K562 (cell line): ENCODE results near the gene OR10G8. TPM values are rescaled to one million over a fixed set of nuclear protein-coding genes. Genes with fewer than 3 reads are reported as not detected.
A peak's percentile ranks its signal among the peaks of the same experiment; 100 is the strongest.

Experiments used
- ATAC-seq: fragments of 200-7000 bp; cut with Tn5 transposase; 3 replicates; pipeline ENCODE4 v1.9.1; 2020; ENCODE audit warnings: moderate library complexity
- BruUV-seq: library from RNA; stranded (reverse); fragments of 400-500 nt; replicated peaks from 2 replicates; lab custom pipeline; 2021; lab: Mats Ljungman, UMichigan
- CTCF ChIA-PET: fragments of 300-600 bp; formaldehyde crosslinking; extraction: SDS; loops from one replicate; lab custom pipeline; 2021; ENCODE audit warnings: low intra/inter-chr PET ratio; lab: Yijun Ruan, JAX
- POLR2A ChIA-PET: fragments of 300-600, 350-650 bp; sonication (Branson Sonifier 250); formaldehyde crosslinking; extraction: SDS; loops from one replicate; lab custom pipeline; 2021; ENCODE audit warnings: antibody characterized with exemption, inconsistent platforms; lab: Yijun Ruan, JAX
- DNase-seq, 4 experiments: peaks; one replicate each; pipeline versions ENCODE4 v3.0.0 to v3.0.0-alpha.2; 2011 to 2018; ENCODE audit warnings: low spot score in 3 of 4, mixed read lengths in 3 of 4; ENCODE audit errors: extremely low read depth in 1 of 4
- FAIRE-seq: peaks from 2 replicates; lab custom pipeline; 2011; peaks lifted over from hg19 to GRCh38; lab: Jason Lieb, UNC
- H2AFZ ChIP-seq: 2 replicates; pipeline ENCODE4 v1.6.0; 2011; ENCODE audit warnings: low read depth, low read length, control low read depth, inconsistent platforms
- H3K27ac ChIP-seq: fragments of 200-600 bp; 3 replicates; pipeline ENCODE4 v1.8.0; 2011; ENCODE audit warnings: low read depth, mild to moderate bottlenecking, control low read depth, inconsistent platforms, low read length, moderate library complexity, mixed read lengths; ENCODE audit errors: extremely low read depth
- H3K27me3 ChIP-seq, 2 experiments: fragments of 300-600 bp in 1 of 2; 2 replicates in 1 of 2; 3 replicates in 1 of 2; pipeline versions ENCODE4 v1.6.0 to v1.8.0; 2011; ENCODE audit warnings: inconsistent platforms in 2 of 2, low read length in 2 of 2, mild to moderate bottlenecking in 1 of 2, mixed read lengths in 1 of 2, moderate library complexity in 1 of 2; ENCODE audit not compliant: control insufficient read depth in 2 of 2, insufficient read depth in 2 of 2
- H3K36me3 ChIP-seq: fragments of 300-600 bp; 3 replicates; pipeline ENCODE4 v1.8.0; 2011; ENCODE audit warnings: mild to moderate bottlenecking, low read length, inconsistent platforms; ENCODE audit not compliant: control insufficient read depth, insufficient read depth
- H3K4me1 ChIP-seq, 2 experiments: fragments of 200-600 bp in 1 of 2; replicated peaks in 1 of 2; 2 replicates in 1 of 2; 3 replicates in 1 of 2; pipeline versions ENCODE4 v1.5.1 to v1.8.0; 2011; ENCODE audit warnings: inconsistent platforms in 2 of 2, low read length in 2 of 2, mild to moderate bottlenecking in 1 of 2, mixed read lengths in 1 of 2, moderate library complexity in 1 of 2; ENCODE audit not compliant: control insufficient read depth in 2 of 2, insufficient read depth in 2 of 2
- H3K4me2 ChIP-seq: 2 replicates; pipeline ENCODE4 v1.6.1; 2011; ENCODE audit warnings: low read length, control low read depth, inconsistent platforms, mixed read lengths; ENCODE audit not compliant: insufficient read depth
- H3K4me3 ChIP-seq: fragments of 200-600 bp; sonication (generic), shearing (Covaris generic); 2 replicates; pipeline ENCODE4 v1.5.1; 2016; ENCODE audit warnings: control low read depth, inconsistent platforms
- H3K79me2 ChIP-seq: fragments of 200-600 bp; 3 replicates; pipeline ENCODE4 v1.8.0; 2011; ENCODE audit warnings: low read length, inconsistent platforms; ENCODE audit not compliant: control insufficient read depth, insufficient read depth
- H3K9ac ChIP-seq, 2 experiments: 2 replicates each; pipeline versions ENCODE4 v1.6.0 to v1.6.1; 2011; ENCODE audit warnings: low read depth in 2 of 2, low read length in 2 of 2, control low read depth in 1 of 2, inconsistent platforms in 1 of 2, mild to moderate bottlenecking in 1 of 2, mixed read lengths in 1 of 2; ENCODE audit not compliant: insufficient read depth in 1 of 2
- H3K9me1 ChIP-seq: one replicate; pipeline ENCODE4 v1.6.0; 2011; ENCODE audit warnings: inconsistent platforms, mild to moderate bottlenecking, low read length, moderate library complexity; ENCODE audit not compliant: control insufficient read depth, insufficient read depth
- H3K9me3 ChIP-seq: replicated peaks from 2 replicates; pipeline ENCODE4 v1.5.1; 2011; ENCODE audit warnings: low read depth, low read length, inconsistent platforms; ENCODE audit not compliant: control insufficient read depth, insufficient read depth
- H4K20me1 ChIP-seq: replicated peaks from 2 replicates; pipeline ENCODE4 v1.6.1; 2011; ENCODE audit warnings: low read length, inconsistent platforms, mixed read lengths; ENCODE audit not compliant: control insufficient read depth, insufficient read depth
- DPF2 ChIP-seq: fragments of 450-650 bp; IDR thresholded peaks from 2 replicates; pipeline ENCODE4 v1.6.1; 2016
- KDM1A ChIP-seq, 2 experiments: fragments of 450-650 bp; IDR thresholded peaks; 2 replicates each; pipeline ENCODE4 v1.6.1; 2016; ENCODE audit warnings: mild to moderate bottlenecking in 2 of 2
- KDM2B ChIP-seq: fragments of 250-450 bp; sonication (Bioruptor Pico); IDR thresholded peaks from 2 replicates; pipeline ENCODE4 v1.8.0; 2021; ENCODE audit warnings: mild to moderate bottlenecking, moderate library complexity
- ZBTB33 ChIP-seq: sonication (generic); formaldehyde crosslinking; IDR thresholded peaks from 2 replicates; pipeline ENCODE4 v1.8.1; 2023; ENCODE audit warnings: mild to moderate bottlenecking, missing genetic modification reagents
- WGBS: fragments of 100-300 bp; shearing (Covaris generic); methylation state at CpG from one replicate; pipeline ENCODE4 v1.1.6; 2016; ENCODE audit warnings: low coverage, mixed read lengths; ENCODE audit not compliant: insufficient coverage; ENCODE audit errors: missing lambda C conversion rate; 5-methylcytosine and 5-hydroxymethylcytosine counted together
- in situ Hi-C: fragments of 300-500 bp; cut with MboI; formaldehyde crosslinking; loops from 4 replicates; pipeline ENCODE4 v1.15.0; 2018; ENCODE audit warnings: inconsistent platforms, mixed read lengths
- intact Hi-C: fragments of 100-400 bp; cut with micrococcal nuclease; formaldehyde crosslinking; loops from 2 replicates; pipeline ENCODE4 v1.14.2; 2022
- polyA plus RNA-seq, 8 experiments: library from polyadenylated mRNA; depleted of rRNA in 4 of 8; stranded (reverse) in 5 of 8; unstranded in 3 of 8; fragments of >200 nt; fragmentation: Nextera tagmentation in 2 of 8; fragmentation: Illumina TruSeq in 1 of 8; extraction: Ambion mirVana in 2 of 8; extraction: Trizol in 1 of 8; gene quantifications; 2 replicates each; pipeline versions ENCODE4 v1.2.1 to v1.2.3, GENCODE V29; 2011 to 2014; ENCODE audit warnings: inconsistent platforms in 1 of 8, missing spikeins in 1 of 8
- total RNA-seq, 7 experiments: library from RNA; depleted of rRNA in 6 of 7; stranded (reverse); fragments of >200 nt in 6 of 7; fragmentation: Illumina TruSeq in 2 of 7; extraction: Trizol in 2 of 7; gene quantifications; 2 replicates each; pipeline versions ENCODE4 v1.2.1 to v1.2.3, GENCODE V29; 2011 to 2021; ENCODE audit warnings: low replicate concordance in 1 of 7

Gene OR10G8
- total and polyA plus RNA-seq, 9 of the 15 experiments (the other 6 are each of a cell fraction or from before 2014, with no cell fraction given): not detected

- peaks cover 23 to 24% of the 10 kb centered on the region in 2 experiments; a peak in 4 of 5 replicates for H3K4me1 ChIP-seq
- WGBS: 91% methylated on average over 4 of the region's 5 CpGs
- in situ Hi-C loops (loop anchor here (5.0 to 25.0 kb wide), 4 partner anchors 118 to 788 kb away; partner anchors contain the start of gene ROBO3), intact Hi-C loops (loop anchor here (5.0 kb wide), 1 partner anchor 203 kb away; no protein-coding TSS in a partner anchor)
- H3K36me3 ChIP-seq: no peaks in the 10 kb centered on the region
- no peaks in the 10 kb centered on the region for H3K27me3 ChIP-seq
- DNase-seq: no peak
- no TSS peak for BruUV-seq
- H3K4me2 ChIP-seq: no peak overlapping the region
- no peaks in the 10 kb centered on the region for H3K79me2 ChIP-seq
- H3K4me3 ChIP-seq: no peak overlapping the region
- H3K9me3 ChIP-seq: no peaks in the 10 kb centered on the region
- ATAC-seq: no peak
- CTCF ChIA-PET: no interaction called here
- H3K9me1 ChIP-seq: no peaks in the 10 kb centered on the region
- FAIRE-seq: no peak
- H4K20me1 ChIP-seq: no peaks in the 10 kb centered on the region
- TF ChIP-seq KDM1A (IDR thresholded peaks at IDR 0.05): no peak
- TF ChIP-seq ZBTB33: 0 out of 2 replicates have a peak, but pooled peaks have one; percentile 18
- no peak for TF ChIP-seq KDM2B
- TF ChIP-seq DPF2: no peak
- 0 out of 2 replicates have a peak overlapping the region, but pooled peaks have one; percentile 6 for H2AFZ ChIP-seq
- POLR2A ChIA-PET: interaction anchor here (1.9 kb wide), 1 partner anchor 98 kb away, joined by 6 read pairs; no protein-coding TSS in a partner anchor
- H3K27ac ChIP-seq: no peak overlapping the region
- no peak overlapping the region; a peak in 1 of 4 replicates for H3K9ac ChIP-seq
These were observed 48.0 kb downstream of the OR10G8 start for GRCh38 chr11:124074554-124074953.
